ENCODE data around the gene OR9A2. TPM values are rescaled to one million over a fixed set of nuclear protein-coding genes. Genes with fewer than 3 reads are reported as not detected.
A peak's percentile ranks its signal among the peaks of the same experiment; 100 is the strongest.

OR9A2 gene
- total RNA-seq, 2 donors from 2014 or later, result not detected

- DNase-seq, result peak; percentile 74
- Mint-ChIP-seq H3K27me3 (ENCODE audit: insufficient read depth) (peaks cover 3% of the 10 kb centered on the region), H3K27ac (no peak overlapping the region)
Measured at GRCh38 chr7:143069912-143070500, 43.1 kb upstream of the OR9A2 start.

GRCh38 chr7:143068446-143068845 lies 41.5 kb upstream of the OR9A2 start:
- Mint-ChIP-seq H3K27ac (no peak overlapping the region), H3K9me3 (no peaks in the 10 kb centered on the region), H3K27me3 (ENCODE audit: insufficient read depth) (no peaks in the 10 kb centered on the region), H3K4me3 (no peak overlapping the region), H3K36me3 (ENCODE audit: low read depth) (no peaks in the 10 kb centered on the region), H3K4me1 (peaks cover 13% of the 10 kb centered on the region)
- Histone ChIP-seq H3K4me3 (ENCODE audit: low read length) (no peak overlapping the region), H3K4me1 (ENCODE audit: control insufficient read depth, insufficient read depth, low read length) (no peaks in the 10 kb centered on the region), H3K9me3 (ENCODE audit: control insufficient read depth, low read length) (no peaks in the 10 kb centered on the region), H3K27ac (ENCODE audit: low read depth, low read length) (no peak overlapping the region), H3K27me3 (ENCODE audit: control insufficient read depth, insufficient read depth, low read length, poor library complexity, severe bottlenecking) (no peaks in the 10 kb centered on the region), H3K9ac (ENCODE audit: extremely low read depth, low read length, poor library complexity, severe bottlenecking) (no peak overlapping the region), H3K36me3 (ENCODE audit: control insufficient read depth, insufficient read depth, low read length) (no peaks in the 10 kb centered on the region)
- no peak for TF ChIP-seq CTCF (conservative IDR thresholded peaks at IDR 0.05)
- no peak for DNase-seq
- 70 to 85% methylated on average over 2 of the region's 2 CpGs for WGBS, 2 experiments (ENCODE audit: insufficient coverage in 1 of 2, insufficient read length in 1 of 2)

More at GRCh38 chr7:143069912-143070500, 43.1 kb upstream of the OR9A2 start:
- peak; percentile 14 for TF ChIP-seq CTCF (conservative IDR thresholded peaks at IDR 0.05)
- no peaks in the 10 kb centered on the region for H3K27me3 ChIP-seq (ENCODE audit: control insufficient read depth, insufficient read depth, low read length, poor library complexity, severe bottlenecking)
- no peaks in the 10 kb centered on the region for H3K36me3 ChIP-seq (ENCODE audit: control insufficient read depth, insufficient read depth, low read length)
- H3K9ac ChIP-seq (ENCODE audit: extremely low read depth, low read length, poor library complexity, severe bottlenecking), result no peak overlapping the region
- H3K4me3 Mint-ChIP-seq, result no peak overlapping the region
- H3K9me3 Mint-ChIP-seq, result no peaks in the 10 kb centered on the region
- H3K4me3 ChIP-seq (ENCODE audit: low read length), result no peak overlapping the region
- WGBS, 2 experiments (ENCODE audit: insufficient coverage in 1 of 2, insufficient read length in 1 of 2), result 70 to 79% methylated on average over 4 to 6 of the region's 6 CpGs
- H3K36me3 Mint-ChIP-seq (ENCODE audit: low read depth), result no peaks in the 10 kb centered on the region
- H3K27ac ChIP-seq (ENCODE audit: low read depth, low read length), result no peak overlapping the region
- no peaks in the 10 kb centered on the region for H3K4me1 ChIP-seq (ENCODE audit: control insufficient read depth, insufficient read depth, low read length)
- H3K9me3 ChIP-seq (ENCODE audit: control insufficient read depth, low read length), result no peaks in the 10 kb centered on the region
- H3K4me1 Mint-ChIP-seq, result peaks cover 13% of the 10 kb centered on the region

- no peaks in the 10 kb centered on the region for H3K36me3 ChIP-seq (ENCODE audit: control insufficient read depth, insufficient read depth, low read length)
- H3K36me3 Mint-ChIP-seq (ENCODE audit: low read depth), result no peaks in the 10 kb centered on the region
- H3K9me3 Mint-ChIP-seq, result no peaks in the 10 kb centered on the region
- H3K27me3 ChIP-seq (ENCODE audit: control insufficient read depth, insufficient read depth, low read length, poor library complexity, severe bottlenecking), result peaks cover 2% of the 10 kb centered on the region
- H3K27ac ChIP-seq (ENCODE audit: low read depth, low read length), result no peak overlapping the region
- TF ChIP-seq CTCF (conservative IDR thresholded peaks at IDR 0.05), result no peak
- no peak for DNase-seq
- H3K4me1 Mint-ChIP-seq, result peaks cover 16% of the 10 kb centered on the region
- H3K9me3 ChIP-seq (ENCODE audit: control insufficient read depth, low read length), result no peaks in the 10 kb centered on the region
- H3K4me3 ChIP-seq (ENCODE audit: low read length), result no peak overlapping the region
- H3K27me3 Mint-ChIP-seq (ENCODE audit: insufficient read depth), result no peaks in the 10 kb centered on the region
- WGBS, 2 experiments (ENCODE audit: insufficient coverage in 1 of 2, insufficient read length in 1 of 2), result 85 to 87% methylated on average over 3 of the region's 3 CpGs
- no peak overlapping the region for H3K4me3 Mint-ChIP-seq
- no peak overlapping the region for H3K9ac ChIP-seq (ENCODE audit: extremely low read depth, low read length, poor library complexity, severe bottlenecking)
- H3K27ac Mint-ChIP-seq, result no peak overlapping the region
- H3K4me1 ChIP-seq (ENCODE audit: control insufficient read depth, insufficient read depth, low read length), result peaks cover 3% of the 10 kb centered on the region
Measured at GRCh38 chr7:143063741-143064140, 36.8 kb upstream of the OR9A2 start.

All from endodermal cell (in vitro differentiated cells).